HG02610 (cell line): ENCODE data around the gene MYOM1.
A peak's percentile ranks its signal among the peaks of the same experiment; 100 is the strongest.
"Not testable (repeated sequence)": the region's sequence is repeated elsewhere in the genome, so short reads cannot be mapped to it uniquely, and the experiment has no call there.

ENCODE experiments used
- ATAC-seq: cut with Tn5 transposase; IDR thresholded peaks from one replicate; pipeline ENCODE4 v1.9.1; 2021; ENCODE audit warnings: mild to moderate bottlenecking, moderate library complexity; ENCODE audit not compliant: unreplicated experiment

Gene MYOM1

GRCh38 chr18:3041843-3042242 lies 177.9 kb downstream of the MYOM1 start:
- ATAC-seq, result no peak

GRCh38 chr18:3040881-3041280 lies 178.9 kb downstream of the MYOM1 start:
- no peak for ATAC-seq

DNA sequence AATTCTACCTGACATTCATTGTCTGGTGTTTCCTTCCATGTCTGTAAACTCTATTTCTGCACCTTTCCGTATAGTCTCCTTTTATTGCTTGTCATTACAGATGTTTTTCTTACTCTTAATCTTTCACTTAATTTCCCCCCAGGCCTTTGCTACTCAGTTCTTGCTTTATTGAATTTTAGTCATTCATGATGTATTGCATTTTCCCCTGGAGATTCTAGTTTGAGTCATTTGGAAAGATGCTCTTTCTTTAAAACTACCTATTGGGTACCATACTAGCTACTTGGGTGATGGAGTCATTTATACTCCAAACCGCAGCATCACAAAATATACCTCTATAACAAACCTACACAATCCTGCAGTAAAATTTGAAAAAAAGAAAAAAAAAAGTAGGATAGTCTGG lies 179.6 kb downstream of the MYOM1 start:
- no peak for ATAC-seq

DNA sequence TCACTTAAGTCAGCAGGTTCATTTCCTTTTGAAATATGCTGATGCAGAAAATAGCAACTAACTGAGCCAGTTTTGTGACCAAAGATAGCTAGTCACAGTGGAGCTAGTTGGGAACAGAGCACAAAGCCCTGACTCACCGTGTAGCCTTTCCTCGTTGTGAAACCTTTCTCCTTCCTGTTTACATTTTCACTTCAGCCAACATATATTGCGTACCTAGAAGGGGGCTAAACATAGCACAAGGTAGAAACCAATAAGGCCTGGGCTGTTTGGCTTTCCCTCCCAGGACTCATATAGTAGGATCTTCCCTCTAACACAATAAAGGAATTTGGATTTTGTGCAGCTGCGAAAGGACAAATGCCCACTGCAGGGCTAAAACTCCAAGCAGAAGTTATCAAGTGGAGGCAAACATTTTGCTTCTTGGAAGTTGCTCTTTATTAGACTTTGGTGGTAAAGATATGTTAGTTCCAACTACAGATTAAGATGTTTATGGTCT lies 182.3 kb downstream of the MYOM1 start:
- ATAC-seq, result peak; percentile 94

DNA sequence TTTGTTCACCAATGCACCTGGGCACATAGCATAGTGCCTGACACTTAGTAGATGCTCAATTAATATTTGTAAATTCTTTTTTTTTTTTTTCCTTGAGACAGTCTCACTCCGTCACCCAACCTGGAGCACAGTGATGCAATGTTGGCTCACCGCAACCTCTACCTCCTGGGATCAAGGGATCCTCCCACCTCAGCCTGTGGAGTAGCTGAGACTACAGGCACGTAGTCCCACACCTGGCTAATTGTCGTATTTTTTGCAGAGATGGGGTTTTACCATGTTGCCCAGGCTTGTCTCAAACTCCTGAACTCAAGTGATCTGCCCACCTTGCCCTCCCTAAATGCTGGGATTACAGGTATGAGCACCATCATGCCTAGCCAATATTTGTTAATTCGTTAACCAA lies 183.7 kb downstream of the MYOM1 start:
- no peak for ATAC-seq

- ATAC-seq, result no peak
These were observed 184.1 kb downstream of the MYOM1 start for GRCh38 chr18:3035635-3036034.

DNA sequence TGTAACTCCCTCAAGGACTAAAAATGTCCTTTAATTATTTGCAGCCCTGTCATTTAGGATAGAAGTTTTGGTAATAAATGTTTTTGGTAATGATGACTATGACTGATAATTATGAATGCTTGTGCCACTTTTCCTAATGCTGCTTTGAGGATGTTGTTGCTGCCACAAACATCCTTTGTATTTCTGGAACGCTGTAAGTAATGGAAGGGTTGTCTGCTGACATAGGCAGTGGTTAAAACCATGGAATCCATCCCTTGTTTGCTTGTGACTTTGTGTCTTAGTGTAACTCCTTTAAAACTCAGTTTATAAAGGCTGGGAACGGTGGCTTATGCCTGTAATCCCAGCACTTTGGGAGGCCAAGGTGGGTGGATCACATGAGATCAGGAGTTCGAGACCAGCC lies 187.0 kb downstream of the MYOM1 start:
- no peak for ATAC-seq

GRCh38 chr18:3029215-3029952 lies 190.4 kb downstream of the MYOM1 start:
- ATAC-seq, result no peak

DNA sequence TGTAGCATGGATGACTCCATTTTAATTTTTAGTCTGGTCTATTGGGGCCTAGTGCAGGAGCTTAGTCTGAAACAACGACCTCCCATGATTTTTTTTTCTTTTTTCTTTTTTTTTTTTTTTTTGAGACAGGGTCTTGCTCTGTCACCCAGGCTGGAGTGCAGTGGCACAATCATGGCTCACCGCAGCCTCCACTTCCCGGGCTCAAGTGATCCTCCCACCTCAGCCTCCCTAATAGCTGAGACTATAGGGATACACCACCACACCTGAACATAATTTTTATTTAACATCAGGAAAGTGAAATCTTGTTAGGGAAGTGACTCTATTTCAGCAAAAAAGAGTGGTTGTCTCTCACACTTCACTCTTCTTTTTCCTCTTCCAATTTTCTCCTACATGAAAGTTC lies 191.7 kb downstream of the MYOM1 start:
- ATAC-seq, result not testable (repeated sequence)

- ATAC-seq, result no peak
These were observed 192.3 kb downstream of the MYOM1 start for GRCh38 chr18:3027370-3027891.

- ATAC-seq, result no peak
These were observed 194.2 kb downstream of the MYOM1 start for GRCh38 chr18:3025544-3025943.

- not testable (repeated sequence) for ATAC-seq
These were observed 196.2 kb downstream of the MYOM1 start for GRCh38 chr18:3023603-3024002.
